Measurements from ENCODE around the gene MPST. TPM values are rescaled to one million over a fixed set of nuclear protein-coding genes. Genes with fewer than 3 reads are reported as not detected.

MPST gene
- total RNA-seq, 6 donors from 2014 or later = 80.8 to 183 (median 135) TPM

DNA sequence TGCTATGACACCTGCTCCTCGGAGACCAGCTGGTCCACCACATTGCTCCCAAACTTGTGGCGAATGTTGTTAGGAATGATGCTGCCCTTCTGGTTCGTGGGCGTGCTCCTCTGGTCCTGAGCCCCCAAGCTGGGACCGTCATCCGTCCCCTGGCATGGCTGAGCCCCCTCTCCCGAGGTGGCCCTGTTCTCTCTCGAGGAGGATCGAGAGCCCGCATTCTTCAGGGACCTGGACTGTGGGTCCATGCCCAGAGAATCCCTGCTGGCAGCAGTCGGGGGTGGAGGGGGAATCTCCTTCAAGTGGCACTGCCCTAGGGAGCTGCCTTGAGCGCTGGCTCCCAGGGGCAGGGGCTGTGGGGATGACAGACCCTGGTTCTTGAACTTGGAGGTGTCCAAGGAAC, 17.7 kb upstream of the MPST start:
- Histone ChIP-seq H3K4me1 (no peaks in the 10 kb centered on the region), H3K36me3 (no peaks in the 10 kb centered on the region), H3K4me3 (no peak overlapping the region), H3K27me3 (no peaks in the 10 kb centered on the region), H3K27ac (no peak overlapping the region), H3K9me3 (no peaks in the 10 kb centered on the region)
- 84 to 92% methylated on average over 6 to 10 of the region's 12 CpGs for WGBS, 2 donors
- DNase-seq (peak in 1 of 2 donors; percentile 57), ATAC-seq (ENCODE audit: low FRiP score in 2 of 2) (no peak)
- TF ChIP-seq, protein P1, sequence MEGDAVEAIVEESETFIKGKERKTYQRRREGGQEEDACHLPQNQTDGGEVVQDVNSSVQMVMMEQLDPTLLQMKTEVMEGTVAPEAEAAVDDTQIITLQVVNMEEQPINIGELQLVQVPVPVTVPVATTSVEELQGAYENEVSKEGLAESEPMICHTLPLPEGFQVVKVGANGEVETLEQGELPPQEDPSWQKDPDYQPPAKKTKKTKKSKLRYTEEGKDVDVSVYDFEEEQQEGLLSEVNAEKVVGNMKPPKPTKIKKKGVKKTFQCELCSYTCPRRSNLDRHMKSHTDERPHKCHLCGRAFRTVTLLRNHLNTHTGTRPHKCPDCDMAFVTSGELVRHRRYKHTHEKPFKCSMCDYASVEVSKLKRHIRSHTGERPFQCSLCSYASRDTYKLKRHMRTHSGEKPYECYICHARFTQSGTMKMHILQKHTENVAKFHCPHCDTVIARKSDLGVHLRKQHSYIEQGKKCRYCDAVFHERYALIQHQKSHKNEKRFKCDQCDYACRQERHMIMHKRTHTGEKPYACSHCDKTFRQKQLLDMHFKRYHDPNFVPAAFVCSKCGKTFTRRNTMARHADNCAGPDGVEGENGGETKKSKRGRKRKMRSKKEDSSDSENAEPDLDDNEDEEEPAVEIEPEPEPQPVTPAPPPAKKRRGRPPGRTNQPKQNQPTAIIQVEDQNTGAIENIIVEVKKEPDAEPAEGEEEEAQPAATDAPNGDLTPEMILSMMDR (IDR thresholded peaks at IDR 0.05) = no peak
- TF ChIP-seq POLR2A (IDR thresholded peaks at IDR 0.05) (no peak), EP300 (IDR thresholded peaks at IDR 0.05) (no peak), POLR2AphosphoS5 (IDR thresholded peaks at IDR 0.05) (no peak)

DNA sequence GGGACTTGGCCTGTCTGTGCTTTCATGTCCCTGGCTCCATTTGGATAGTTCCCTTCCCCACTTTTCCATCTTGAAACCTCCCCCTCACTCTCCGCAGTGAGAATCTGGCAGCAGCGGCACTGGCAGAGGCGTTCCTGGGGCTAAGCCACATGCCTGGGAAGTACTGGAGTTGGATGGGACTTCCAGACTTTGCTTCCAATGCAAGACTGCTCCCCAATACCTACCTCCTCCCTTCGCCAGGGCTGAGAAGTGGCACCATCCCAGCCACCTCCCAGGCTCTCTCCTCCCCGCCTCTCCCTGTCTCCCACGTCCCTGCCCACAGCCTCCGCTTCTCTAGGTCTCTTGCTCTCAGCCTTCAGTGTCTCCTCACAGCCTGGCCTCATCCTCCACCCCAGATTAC, 16.9 kb upstream of the MPST start:
- Histone ChIP-seq H3K4me1 (peaks cover 0 to 4% (median 1%) of the 10 kb centered on the region in 4 donors), H3K27me3 (no peaks in the 10 kb centered on the region), H3K36me3 (no peaks in the 10 kb centered on the region), H3K27ac (no peak overlapping the region), H3K9me3 (no peaks in the 10 kb centered on the region), H3K4me3 (no peak overlapping the region)
- 86 to 94% methylated on average over 7 of the region's 7 CpGs for WGBS, 2 donors
- DNase-seq (no peak), ATAC-seq (ENCODE audit: low FRiP score in 2 of 2) (no peak)
- TF ChIP-seq EP300 (IDR thresholded peaks at IDR 0.05) = no peak
- no peak for TF ChIP-seq POLR2A (IDR thresholded peaks at IDR 0.05)
- TF ChIP-seq POLR2AphosphoS5 (IDR thresholded peaks at IDR 0.05) = no peak
- TF ChIP-seq, protein P1 (IDR thresholded peaks at IDR 0.05) = no peak

DNA sequence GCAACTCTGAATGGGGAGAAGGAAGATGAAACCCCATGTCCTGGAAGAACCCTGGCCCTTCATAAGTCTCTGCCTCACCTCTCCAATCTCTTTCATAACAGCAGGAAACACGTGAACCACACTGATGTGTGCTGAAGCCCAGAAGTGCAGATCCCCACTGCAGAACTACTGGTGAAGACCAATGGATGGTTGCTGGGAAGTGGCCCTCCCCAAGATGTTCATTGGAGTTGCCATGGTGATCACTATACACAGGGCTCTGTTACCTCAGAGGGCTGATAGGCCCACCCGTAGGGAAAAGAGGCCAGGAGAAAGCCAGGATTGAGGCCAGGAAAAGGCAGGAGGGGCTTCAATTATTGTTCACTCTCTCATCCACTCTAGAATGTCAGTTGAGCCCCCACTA, 11.9 kb upstream of the MPST start:
- peak overlapping the region in 1 of 4 donors; percentile 31 for H3K27ac ChIP-seq
- TF ChIP-seq, protein P1 (IDR thresholded peaks at IDR 0.05) = no peak
- TF ChIP-seq POLR2A (IDR thresholded peaks at IDR 0.05) (no peak), POLR2AphosphoS5 (IDR thresholded peaks at IDR 0.05) (no peak), EP300 (IDR thresholded peaks at IDR 0.05) (no peak)
- no peaks in the 10 kb centered on the region for H3K36me3 ChIP-seq
- ATAC-seq (ENCODE audit: low FRiP score in 2 of 2) (no peak), DNase-seq (no peak)
- H3K27me3 ChIP-seq = no peaks in the 10 kb centered on the region
- 32 to 43% methylated on average over 2 of the region's 2 CpGs for WGBS, 2 donors
- peaks cover 17 to 24% (median 20%) of the 10 kb centered on the region in 4 donors for H3K4me1 ChIP-seq
- H3K4me3 ChIP-seq = no peak overlapping the region
- H3K9me3 ChIP-seq = no peaks in the 10 kb centered on the region

DNA sequence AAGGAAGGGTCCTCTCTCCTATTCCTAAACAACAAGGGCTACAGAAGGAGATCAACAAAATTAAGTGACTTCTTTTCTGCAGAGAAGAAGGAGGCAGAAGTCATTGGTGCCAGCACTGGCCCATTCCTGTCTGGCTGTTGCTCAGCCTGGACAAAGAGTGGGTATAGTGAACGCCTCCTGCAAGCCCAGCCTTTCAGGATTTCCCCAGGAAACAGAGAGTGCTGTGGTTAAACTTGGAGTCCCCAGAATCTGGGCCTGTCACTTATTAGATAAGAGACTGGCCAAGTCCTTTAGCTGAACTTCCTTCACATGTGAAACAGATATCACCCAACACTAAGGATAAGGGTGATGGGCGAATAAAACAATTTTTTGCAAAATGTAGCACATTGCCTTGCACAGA, 11.2 kb upstream of the MPST start:
- 39 to 42% methylated on average over 2 of the region's 2 CpGs for WGBS, 2 donors

DNA sequence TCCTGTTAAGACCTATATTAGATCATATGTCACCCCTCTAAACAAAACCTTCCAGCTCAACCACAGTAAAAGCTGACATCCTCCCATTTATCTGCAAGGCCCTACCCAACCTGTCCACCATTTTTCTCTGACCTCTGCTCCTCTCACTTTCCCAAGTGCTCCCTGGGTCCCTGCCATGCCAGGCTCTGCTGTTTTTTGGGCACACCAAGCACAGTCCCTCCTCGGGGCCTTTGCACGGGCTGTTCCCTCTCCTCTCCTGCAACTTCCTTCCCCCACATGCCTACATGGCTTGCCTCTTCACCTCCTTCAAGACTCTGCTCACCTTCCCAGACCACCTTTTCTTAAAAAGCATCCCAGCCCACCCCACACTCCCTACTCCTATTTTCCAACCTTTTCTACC, 10.1 kb upstream of the MPST start:
- WGBS, 2 donors = 74 to 75% methylated on average over 2 of the region's 2 CpGs
- H3K4me3 ChIP-seq = no peak overlapping the region
- no peak overlapping the region for H3K27ac ChIP-seq
- DNase-seq = no peak
- peaks cover 18 to 29% (median 20%) of the 10 kb centered on the region in 4 donors for H3K4me1 ChIP-seq
- no peaks in the 10 kb centered on the region for H3K36me3 ChIP-seq
- no peaks in the 10 kb centered on the region for H3K9me3 ChIP-seq
- ATAC-seq (ENCODE audit: low FRiP score in 2 of 2) = no peak
- TF ChIP-seq, protein P1 (IDR thresholded peaks at IDR 0.05) = no peak
- TF ChIP-seq POLR2AphosphoS5 (IDR thresholded peaks at IDR 0.05) = no peak
- TF ChIP-seq POLR2A (IDR thresholded peaks at IDR 0.05) = no peak
- no peak for TF ChIP-seq EP300 (IDR thresholded peaks at IDR 0.05)
- H3K27me3 ChIP-seq = no peaks in the 10 kb centered on the region

More for the DNA sequence above, 11.2 kb upstream of the MPST start:
- DNase-seq = no peak
- no peak for TF ChIP-seq POLR2AphosphoS5 (IDR thresholded peaks at IDR 0.05)
- TF ChIP-seq EP300 (IDR thresholded peaks at IDR 0.05) = no peak
- no peak for TF ChIP-seq POLR2A (IDR thresholded peaks at IDR 0.05)
- TF ChIP-seq, protein P1 (IDR thresholded peaks at IDR 0.05) = no peak
- Histone ChIP-seq H3K27me3 (no peaks in the 10 kb centered on the region), H3K9me3 (no peaks in the 10 kb centered on the region), H3K4me1 (peaks cover 17 to 27% (median 20%) of the 10 kb centered on the region in 4 donors), H3K27ac (no peak overlapping the region), H3K36me3 (no peaks in the 10 kb centered on the region), H3K4me3 (no peak overlapping the region)
- no peak for ATAC-seq (ENCODE audit: low FRiP score in 2 of 2)
